ENCODE results near the gene LIPK.
"Not testable (repeated sequence)": the region's sequence is repeated elsewhere in the genome, so short reads cannot be mapped to it uniquely, and the experiment has no call there.

LIPK gene

GRCh38 chr10:88728107-88728763 is 22.2 kb downstream of the LIPK start:
- Histone ChIP-seq H3K27me3 (ENCODE audit: insufficient read depth, poor library complexity, severe bottlenecking) (no peaks in the 10 kb centered on the region), H3K4me1 (ENCODE audit: insufficient read depth, poor library complexity, severe bottlenecking) (no peaks in the 10 kb centered on the region), H3K27ac (ENCODE audit: poor library complexity, severe bottlenecking) (no peak overlapping the region), H3K4me3 (ENCODE audit: severe bottlenecking) (no peak overlapping the region), H3K9me3 (ENCODE audit: severe bottlenecking) (no peaks in the 10 kb centered on the region), H3K36me3 (ENCODE audit: low read depth) (no peaks in the 10 kb centered on the region)
- no peak for TF ChIP-seq CTCF (IDR thresholded peaks at IDR 0.05; ENCODE audit: poor library complexity, severe bottlenecking)
- DNase-seq (ENCODE audit: low spot score) (no peak), ATAC-seq (ENCODE audit: low read depth) (no peak)

GRCh38 chr10:88730864-88731263 is 24.8 kb downstream of the LIPK start:
- Histone ChIP-seq H3K4me3 (ENCODE audit: severe bottlenecking) (no peak overlapping the region), H3K27ac (ENCODE audit: poor library complexity, severe bottlenecking) (no peak overlapping the region), H3K9me3 (ENCODE audit: severe bottlenecking) (no peaks in the 10 kb centered on the region), H3K36me3 (ENCODE audit: low read depth) (no peaks in the 10 kb centered on the region), H3K4me1 (ENCODE audit: insufficient read depth, poor library complexity, severe bottlenecking) (peaks cover 6% of the 10 kb centered on the region), H3K27me3 (ENCODE audit: insufficient read depth, poor library complexity, severe bottlenecking) (no peaks in the 10 kb centered on the region)
- DNase-seq (ENCODE audit: low spot score) (no peak), ATAC-seq (ENCODE audit: low read depth) (no peak)
- no peak for TF ChIP-seq CTCF (IDR thresholded peaks at IDR 0.05; ENCODE audit: poor library complexity, severe bottlenecking)

GRCh38 chr10:88731296-88731695 is 25.2 kb downstream of the LIPK start:
- no peak for DNase-seq (ENCODE audit: low spot score)
- Histone ChIP-seq H3K4me3 (ENCODE audit: severe bottlenecking) (no peak overlapping the region), H3K27me3 (ENCODE audit: insufficient read depth, poor library complexity, severe bottlenecking) (no peaks in the 10 kb centered on the region), H3K9me3 (ENCODE audit: severe bottlenecking) (no peaks in the 10 kb centered on the region), H3K4me1 (ENCODE audit: insufficient read depth, poor library complexity, severe bottlenecking) (peaks cover 10% of the 10 kb centered on the region), H3K27ac (ENCODE audit: poor library complexity, severe bottlenecking) (no peak overlapping the region), H3K36me3 (ENCODE audit: low read depth) (no peaks in the 10 kb centered on the region)
- ATAC-seq (ENCODE audit: low read depth) = no peak
- no peak for TF ChIP-seq CTCF (IDR thresholded peaks at IDR 0.05; ENCODE audit: poor library complexity, severe bottlenecking)

- no peak for TF ChIP-seq CTCF (IDR thresholded peaks at IDR 0.05; ENCODE audit: poor library complexity, severe bottlenecking)
- H3K36me3 ChIP-seq (ENCODE audit: low read depth) = no peaks in the 10 kb centered on the region
- peaks cover 12% of the 10 kb centered on the region for H3K4me1 ChIP-seq (ENCODE audit: insufficient read depth, poor library complexity, severe bottlenecking)
- H3K4me3 ChIP-seq (ENCODE audit: severe bottlenecking) = no peak overlapping the region
- H3K9me3 ChIP-seq (ENCODE audit: severe bottlenecking) = no peaks in the 10 kb centered on the region
- ATAC-seq (ENCODE audit: low read depth) (no peak), DNase-seq (ENCODE audit: low spot score) (no peak)
- no peaks in the 10 kb centered on the region for H3K27me3 ChIP-seq (ENCODE audit: insufficient read depth, poor library complexity, severe bottlenecking)
- H3K27ac ChIP-seq (ENCODE audit: poor library complexity, severe bottlenecking) = no peak overlapping the region
Measured at GRCh38 chr10:88733215-88733614, 27.2 kb downstream of the LIPK start.

GRCh38 chr10:88735661-88736060 is 29.6 kb downstream of the LIPK start:
- H3K9me3 ChIP-seq (ENCODE audit: severe bottlenecking) = no peaks in the 10 kb centered on the region
- no peak for DNase-seq (ENCODE audit: low spot score)
- no peaks in the 10 kb centered on the region for H3K27me3 ChIP-seq (ENCODE audit: insufficient read depth, poor library complexity, severe bottlenecking)
- H3K4me1 ChIP-seq (ENCODE audit: insufficient read depth, poor library complexity, severe bottlenecking) = peaks cover 12% of the 10 kb centered on the region
- no peak for TF ChIP-seq CTCF (IDR thresholded peaks at IDR 0.05; ENCODE audit: poor library complexity, severe bottlenecking)
- H3K36me3 ChIP-seq (ENCODE audit: low read depth) = no peaks in the 10 kb centered on the region
- peak; percentile 73 for ATAC-seq (ENCODE audit: low read depth)
- peak overlapping the region; percentile 20 for H3K27ac ChIP-seq (ENCODE audit: poor library complexity, severe bottlenecking)
- no peak overlapping the region for H3K4me3 ChIP-seq (ENCODE audit: severe bottlenecking)

GRCh38 chr10:88741921-88742320 is 35.9 kb downstream of the LIPK start:
- H3K4me3 ChIP-seq (ENCODE audit: severe bottlenecking); H3K27me3 ChIP-seq (ENCODE audit: insufficient read depth, poor library complexity, severe bottlenecking); H3K9me3 ChIP-seq (ENCODE audit: severe bottlenecking); H3K4me1 ChIP-seq (ENCODE audit: insufficient read depth, poor library complexity, severe bottlenecking); DNase-seq (ENCODE audit: low spot score); H3K27ac ChIP-seq (ENCODE audit: poor library complexity, severe bottlenecking); H3K36me3 ChIP-seq (ENCODE audit: low read depth); ATAC-seq (ENCODE audit: low read depth): not testable (repeated sequence)
